GM19463 (cell line): ENCODE measurements around the gene SRSF7.
A peak's percentile ranks its signal among the peaks of the same experiment; 100 is the strongest.
"Not testable (repeated sequence)": the region's sequence is repeated elsewhere in the genome, so short reads cannot be mapped to it uniquely, and the experiment has no call there.

Source experiments
- ATAC-seq: cut with Tn5 transposase; IDR thresholded peaks from one replicate; pipeline ENCODE4 v1.9.1; 2021; ENCODE audit warnings: mild to moderate bottlenecking, moderate library complexity; ENCODE audit not compliant: unreplicated experiment

The SRSF7 gene

DNA sequence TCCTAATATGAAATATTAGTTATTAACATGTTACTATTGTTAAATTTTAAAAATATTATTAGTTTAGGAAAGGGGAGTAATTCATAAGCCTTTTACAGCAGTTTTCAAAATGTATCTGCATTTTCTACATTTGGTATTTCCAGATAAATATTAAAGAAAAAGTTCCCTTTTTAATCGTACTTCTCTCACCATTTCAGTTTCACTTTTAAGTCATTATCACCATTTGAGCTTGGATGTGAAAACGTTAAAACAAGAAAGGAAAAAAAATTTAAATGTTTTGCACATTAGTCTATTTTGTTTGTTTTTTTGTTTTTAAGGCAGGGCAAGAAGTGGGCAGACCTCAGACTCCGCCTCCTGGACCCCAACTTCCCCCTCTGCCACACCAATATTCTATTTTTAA lies 3.3 kb upstream of the SRSF7 start:
- ATAC-seq = no peak

DNA sequence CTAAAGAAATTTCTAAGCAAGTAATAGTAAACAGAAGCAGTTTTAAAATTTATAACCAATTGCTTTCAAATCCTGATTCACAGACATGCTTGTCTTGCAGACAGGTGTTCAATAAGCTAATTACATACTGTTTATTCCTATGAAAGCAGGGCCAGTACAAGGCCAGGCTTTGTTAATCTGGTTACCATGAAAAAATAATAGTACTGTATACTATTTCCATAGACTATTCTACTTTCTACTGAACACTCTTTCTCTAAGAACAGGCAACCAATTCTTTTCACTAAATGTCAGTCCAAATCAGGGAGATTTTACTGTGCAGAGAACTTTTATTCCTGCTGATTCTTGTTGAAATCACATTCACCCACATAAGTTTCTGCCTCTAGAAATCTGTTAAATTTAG lies 2.9 kb upstream of the SRSF7 start:
- no peak for ATAC-seq

DNA sequence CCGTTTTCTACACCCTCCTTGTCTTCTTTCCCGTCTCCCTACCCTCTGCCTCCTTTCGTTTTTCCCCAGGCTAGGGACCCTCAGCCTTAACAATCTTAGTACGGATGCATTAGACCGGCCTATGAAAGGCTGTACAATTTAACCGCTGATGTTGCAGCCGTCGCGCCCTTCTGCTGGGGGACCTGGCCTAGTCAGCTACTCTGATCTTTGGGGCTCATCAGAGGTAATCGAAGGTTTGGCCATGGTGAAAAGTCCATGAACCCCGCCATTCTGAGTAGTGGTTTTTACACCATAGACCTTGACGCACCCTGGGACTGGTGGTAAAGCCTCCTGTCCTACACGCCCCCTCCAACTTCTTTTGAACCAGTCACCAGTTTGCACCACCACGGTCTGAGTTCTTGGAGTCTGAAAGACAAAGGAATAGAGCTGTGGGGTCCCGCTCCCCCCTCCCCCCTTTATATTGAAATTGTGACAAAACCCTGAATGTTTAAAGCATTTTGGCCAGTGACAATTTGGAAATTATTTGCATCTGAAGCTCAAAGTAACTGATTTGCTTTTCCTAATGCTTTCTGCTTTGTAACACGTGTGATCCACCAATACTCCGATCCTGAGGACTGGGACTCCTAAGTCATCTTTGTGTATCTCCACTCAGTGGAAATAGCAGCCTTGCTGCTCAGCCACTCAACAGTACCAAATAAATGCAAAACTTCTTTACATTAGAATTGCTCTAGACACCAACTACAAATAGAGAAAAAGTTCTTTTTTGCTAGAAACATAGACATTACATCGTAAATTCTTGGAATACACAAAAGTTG lies 642 bp upstream of the SRSF7 start:
- no peak for ATAC-seq

DNA sequence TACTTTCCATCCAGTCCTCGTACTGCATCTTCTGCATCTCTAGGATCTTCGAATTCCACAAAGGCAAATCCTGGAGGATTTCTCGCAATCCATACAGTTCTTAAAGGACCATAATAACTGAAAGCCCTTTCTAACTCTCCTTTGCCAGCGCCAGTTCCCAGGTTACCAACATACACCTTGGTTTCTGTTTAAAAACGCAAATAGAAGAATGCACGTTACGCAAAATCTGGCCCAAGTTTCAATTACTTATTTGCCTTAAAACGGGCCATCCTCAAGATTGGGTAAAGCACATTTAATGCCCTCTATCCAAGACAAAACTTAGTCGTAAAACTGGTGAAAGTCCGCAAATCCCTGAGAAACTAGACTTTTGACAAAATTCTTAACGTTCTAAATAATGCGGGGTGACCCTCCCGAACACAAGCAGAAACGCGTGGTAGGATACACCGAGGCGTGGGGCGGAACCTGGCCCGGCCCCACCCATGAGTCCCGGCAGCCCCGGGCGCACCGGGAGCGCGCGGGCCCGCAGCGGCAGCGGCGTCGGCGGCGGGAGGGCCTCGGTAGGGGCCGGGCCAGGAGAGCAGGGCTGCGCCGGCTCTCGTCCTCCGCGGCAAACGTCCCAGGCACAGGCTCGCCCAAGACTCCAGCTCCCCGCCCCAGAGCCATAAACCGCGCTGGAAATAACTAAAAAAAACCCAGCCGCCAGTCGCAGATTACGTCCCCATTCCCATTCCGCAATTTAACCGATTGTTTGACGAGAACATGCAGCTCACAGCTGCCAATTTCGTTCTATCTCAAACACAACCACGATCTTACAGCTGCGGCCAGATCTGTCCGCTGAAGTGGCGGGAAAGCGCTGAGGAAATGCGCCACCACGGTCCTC lies 910 bp downstream of the SRSF7 start:
- ATAC-seq = peak; percentile 40

DNA sequence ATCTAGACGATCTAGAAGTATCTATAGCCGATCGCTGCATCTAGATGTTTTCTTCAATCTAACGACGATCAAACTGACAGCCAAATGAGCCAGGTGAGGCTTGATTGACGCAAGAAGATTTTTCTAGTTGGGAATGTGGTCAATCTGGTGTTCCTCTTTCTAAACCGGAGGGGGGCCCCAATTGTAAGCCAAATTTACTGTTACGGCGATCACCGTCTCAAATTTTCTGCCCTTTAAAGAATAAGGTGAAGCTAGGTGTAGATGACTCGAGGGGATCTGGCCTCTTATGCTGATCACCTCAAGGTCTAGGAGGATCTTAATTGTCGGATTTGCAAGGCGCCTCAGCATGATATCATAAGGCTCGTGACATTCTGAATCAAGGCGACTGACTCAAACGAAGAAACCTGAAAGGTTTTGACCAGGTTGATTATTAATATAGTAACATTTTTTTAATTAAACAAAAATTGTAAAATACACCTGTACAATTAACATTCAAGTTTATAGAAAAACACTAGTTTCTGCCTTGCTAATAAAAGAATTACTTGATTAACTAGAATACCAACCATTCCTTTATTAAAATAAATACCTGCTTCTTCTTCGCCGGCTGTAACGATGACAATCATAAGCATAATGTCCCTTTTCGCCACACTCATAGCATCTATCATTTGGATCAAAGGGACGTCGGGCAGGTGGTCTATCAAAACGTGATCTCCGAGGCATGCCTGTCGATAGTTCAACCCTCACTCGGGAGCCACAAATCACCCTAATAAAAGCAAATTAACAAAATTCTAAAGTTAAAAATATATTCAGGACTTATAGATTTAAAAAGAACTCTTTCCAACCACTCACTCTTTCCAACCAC lies 2.0 kb downstream of the SRSF7 start:
- no peak for ATAC-seq

DNA sequence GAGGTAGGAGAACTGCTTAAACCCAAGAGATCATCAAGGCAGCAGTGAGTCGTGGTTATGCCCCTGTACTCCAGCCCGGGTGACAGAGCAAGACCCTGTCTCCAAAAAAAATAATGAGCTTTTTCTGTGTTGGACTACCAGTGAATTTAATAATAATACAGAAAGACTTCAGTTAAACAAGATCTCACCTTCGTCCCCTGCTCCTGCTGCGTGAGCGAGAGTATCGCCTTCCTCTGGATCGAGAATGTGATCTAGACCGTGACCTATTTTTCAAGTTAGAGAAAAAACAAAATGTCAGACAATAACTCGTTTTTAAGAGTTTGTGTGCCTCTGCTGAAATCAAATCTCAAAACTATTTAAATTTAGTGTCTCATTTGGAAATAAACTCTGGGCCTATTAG lies 2.8 kb downstream of the SRSF7 start:
- no peak for ATAC-seq

DNA sequence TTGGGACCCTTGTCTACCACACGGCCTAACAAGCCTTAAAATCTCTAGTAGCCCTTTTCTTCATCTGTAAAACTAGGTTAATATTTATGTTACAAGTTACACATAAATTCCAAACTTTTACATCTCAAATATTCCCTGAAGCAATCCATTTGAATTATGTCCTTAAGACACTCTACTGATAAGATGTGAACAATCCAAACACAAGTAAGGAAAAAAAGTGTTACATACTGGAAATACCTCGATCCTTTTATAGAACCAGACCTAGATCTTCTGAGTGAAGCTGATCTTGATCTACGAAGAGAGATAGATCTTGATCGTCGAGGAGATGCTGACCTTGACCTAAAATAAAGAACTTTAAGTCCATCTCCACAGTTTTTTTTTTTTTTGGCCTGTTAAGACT lies 3.3 kb downstream of the SRSF7 start:
- ATAC-seq = no peak

DNA sequence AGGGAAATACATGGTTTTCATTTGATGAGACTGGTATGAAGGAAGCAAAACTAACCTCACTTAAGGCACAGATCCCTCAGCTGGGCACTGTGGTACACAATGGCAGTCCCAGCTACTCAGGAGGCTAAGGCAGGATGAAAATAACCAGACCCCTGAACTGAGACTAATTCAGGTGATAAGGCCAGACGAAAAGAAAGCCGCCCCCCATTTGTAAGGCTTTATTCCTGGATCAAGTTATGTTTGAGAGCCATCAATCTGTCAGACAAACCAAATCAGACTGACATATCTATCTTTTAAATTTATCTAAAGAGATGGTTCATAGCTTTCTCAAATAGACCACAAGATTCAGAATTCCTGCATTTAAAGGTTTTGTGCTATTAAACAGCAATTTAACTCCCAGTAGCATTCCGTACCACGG lies 4.1 kb downstream of the SRSF7 start:
- ATAC-seq = no peak

DNA sequence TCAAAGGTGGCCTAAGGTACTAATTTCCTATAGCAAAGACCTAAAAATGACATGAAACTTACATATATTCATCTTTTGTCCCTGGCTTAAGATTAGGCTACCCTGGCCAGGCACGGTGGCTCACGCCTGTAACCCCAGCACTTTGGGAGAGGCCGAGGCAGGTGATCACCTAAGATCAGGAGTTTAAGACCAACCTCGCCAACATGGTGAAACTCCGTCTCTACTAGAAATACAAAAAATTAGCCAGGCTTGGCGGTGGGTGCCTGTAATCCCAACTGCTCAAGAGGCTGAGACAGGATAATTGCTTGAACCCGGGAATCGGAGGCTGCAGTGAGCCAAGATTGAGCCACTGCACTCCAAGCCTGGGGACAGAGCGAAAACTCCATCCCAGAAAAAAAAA lies 5.9 kb downstream of the SRSF7 start:
- no peak for ATAC-seq

DNA sequence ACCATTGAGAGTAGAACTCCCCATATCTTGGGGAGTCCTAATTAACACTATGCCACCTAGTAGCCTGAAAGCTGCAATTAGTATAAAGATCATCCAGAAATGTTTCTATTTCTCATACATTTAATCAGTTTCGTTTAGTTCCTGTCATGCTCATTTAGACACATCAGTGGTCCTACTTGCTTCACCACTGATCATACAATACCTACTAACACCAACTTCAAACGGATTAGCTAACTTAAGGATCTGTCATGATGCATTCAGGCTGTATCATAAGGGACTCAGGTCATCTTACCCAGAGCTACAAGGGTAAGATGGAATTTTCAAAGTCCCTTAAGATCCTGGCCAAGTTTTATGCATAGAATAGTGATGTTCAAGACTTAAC lies 6.8 kb downstream of the SRSF7 start:
- no peak for ATAC-seq

DNA sequence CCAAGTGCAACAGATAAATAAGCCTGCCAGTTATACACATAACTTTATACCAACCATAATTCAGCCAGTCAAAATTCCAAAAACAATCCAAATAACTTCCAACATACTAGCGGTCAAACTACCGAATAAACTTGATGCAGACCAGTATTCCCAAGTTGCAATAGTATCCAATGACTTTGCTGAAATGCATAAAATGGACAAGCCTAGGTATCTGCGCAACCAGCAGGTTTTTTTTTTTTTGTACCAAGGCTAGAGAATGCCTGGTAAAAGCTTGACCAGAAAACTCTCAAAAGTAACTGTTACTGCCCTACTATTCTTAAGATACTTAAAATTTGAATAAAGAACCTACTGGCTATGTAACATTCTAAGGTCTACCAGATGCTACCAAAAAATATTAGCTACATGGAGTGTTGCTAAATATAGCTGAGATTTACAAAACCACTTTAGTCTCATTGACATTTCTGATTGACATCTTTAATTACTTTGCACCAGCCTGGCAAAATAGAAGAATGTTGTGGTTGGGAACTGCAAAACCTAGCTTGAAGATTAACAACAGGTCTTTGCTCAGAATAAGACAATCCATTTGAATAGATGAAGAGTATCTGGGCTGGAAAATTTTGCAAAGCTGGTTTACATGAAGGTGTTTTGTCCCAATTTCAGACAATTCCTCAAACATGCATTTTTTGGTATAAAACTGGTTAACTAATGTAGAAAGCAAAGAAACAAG lies 7.3 kb downstream of the SRSF7 start:
- ATAC-seq = no peak

DNA sequence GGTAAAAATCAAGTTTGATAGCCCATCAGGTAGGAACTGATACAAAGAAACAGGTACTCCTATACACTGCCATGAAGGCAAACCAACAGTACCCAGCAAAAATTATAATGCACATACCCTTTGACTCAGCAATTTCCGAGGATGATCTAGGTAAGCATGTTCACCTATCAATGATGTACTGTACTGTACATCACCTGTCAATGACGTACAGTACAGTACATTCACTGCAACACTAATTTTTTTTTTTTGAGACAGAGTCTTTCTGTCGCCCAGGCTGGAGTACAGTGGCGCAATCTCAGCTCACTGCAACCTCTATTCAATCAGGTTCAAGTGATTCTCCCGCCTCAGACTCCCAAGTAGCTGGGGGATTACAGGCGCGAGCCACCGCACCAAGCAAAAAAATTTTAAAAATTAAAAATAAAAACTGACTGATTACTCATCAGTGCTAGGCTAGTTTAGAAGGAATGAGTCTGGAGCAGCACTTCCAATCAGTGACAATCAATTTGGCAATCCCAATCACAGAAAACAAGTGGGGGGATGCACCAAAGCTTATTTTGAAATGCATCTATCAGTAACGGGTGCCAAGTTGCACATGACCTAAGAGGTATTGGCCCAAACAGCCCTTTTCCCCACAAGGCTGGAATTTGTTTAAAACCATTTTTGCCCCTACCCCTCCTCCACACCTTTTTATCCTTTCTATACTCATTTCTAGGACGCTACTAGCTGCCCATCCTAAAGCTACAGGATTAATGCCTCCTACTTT lies 8.2 kb downstream of the SRSF7 start:
- no peak for ATAC-seq

DNA sequence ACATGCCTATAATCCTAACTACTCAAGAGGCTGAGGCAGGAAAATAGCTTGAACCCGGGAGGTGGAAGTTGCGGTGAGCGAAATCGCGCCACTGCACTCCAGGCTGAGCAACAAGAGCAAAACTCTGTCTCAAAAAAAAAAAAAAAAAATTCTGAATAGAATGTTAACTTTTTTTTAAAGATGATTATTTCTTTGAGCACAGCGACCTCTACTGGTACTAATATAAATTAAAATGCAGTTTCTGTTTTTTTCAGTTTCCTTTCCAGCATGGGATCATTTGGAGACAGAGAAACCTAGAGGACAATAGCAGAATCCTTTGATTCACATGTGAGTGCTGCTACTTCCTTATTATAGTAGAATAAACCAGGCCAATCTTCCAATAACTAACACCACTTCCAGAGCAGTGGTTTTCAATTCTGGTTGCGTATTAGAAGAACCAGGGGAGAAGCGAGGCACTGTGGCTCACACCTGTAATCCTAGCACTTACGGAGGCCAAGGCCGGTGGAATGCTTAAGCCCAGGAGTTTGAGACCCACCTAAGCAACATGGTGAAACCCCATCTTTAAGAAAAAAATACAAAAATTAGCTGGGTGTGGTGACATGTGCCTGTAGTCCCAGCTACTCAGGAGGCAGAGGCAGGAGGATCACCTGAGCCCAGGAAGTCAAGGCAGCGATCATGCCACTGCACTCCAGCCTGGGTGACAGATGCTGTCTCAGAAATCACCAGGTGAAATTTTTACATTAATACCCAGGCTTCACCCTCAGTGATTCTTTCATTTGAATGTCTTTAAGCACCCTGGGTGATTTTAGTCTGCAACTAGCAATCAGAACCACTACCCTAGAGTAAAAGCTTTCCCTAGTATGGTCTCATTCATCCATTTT lies 10.1 kb downstream of the SRSF7 start:
- ATAC-seq = no peak

DNA sequence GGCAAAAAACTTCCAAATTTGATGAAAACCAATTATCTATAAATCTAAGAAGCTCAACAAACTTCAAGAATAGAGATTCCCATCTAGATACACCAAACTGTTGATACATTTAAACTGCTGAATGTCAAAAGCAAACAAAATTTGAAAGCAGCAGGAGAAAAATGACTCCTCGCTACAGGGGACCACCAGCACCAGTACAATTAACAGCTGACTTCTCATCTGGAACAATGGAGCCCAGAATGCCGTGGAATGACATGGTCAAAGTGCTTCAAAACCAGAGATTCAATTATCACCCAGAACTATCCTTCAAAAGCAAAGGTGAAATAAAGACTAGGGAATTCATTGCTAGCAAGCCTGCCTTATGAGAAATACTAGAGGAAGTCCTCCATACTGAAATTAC lies 11.6 kb downstream of the SRSF7 start:
- ATAC-seq = no peak

DNA sequence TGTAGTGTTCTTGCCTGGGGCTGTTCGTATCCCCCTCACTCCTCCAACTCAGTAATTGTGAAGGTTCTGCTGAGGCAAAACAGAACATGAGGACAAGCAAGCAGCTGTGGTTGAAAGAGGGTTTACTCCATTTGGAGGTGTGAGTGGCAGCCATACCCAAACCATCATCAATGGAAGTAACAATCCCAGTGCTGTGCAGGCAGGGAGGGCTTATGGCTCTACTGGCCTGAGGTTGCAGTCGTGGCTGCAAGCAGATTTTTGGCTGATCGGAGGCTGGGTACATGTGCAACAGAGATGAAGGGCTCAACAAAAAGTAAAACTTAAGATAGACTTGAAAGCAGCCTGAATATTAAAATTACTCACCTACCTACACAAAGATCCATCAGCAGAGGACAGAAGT lies 13.2 kb downstream of the SRSF7 start:
- no peak for ATAC-seq

DNA sequence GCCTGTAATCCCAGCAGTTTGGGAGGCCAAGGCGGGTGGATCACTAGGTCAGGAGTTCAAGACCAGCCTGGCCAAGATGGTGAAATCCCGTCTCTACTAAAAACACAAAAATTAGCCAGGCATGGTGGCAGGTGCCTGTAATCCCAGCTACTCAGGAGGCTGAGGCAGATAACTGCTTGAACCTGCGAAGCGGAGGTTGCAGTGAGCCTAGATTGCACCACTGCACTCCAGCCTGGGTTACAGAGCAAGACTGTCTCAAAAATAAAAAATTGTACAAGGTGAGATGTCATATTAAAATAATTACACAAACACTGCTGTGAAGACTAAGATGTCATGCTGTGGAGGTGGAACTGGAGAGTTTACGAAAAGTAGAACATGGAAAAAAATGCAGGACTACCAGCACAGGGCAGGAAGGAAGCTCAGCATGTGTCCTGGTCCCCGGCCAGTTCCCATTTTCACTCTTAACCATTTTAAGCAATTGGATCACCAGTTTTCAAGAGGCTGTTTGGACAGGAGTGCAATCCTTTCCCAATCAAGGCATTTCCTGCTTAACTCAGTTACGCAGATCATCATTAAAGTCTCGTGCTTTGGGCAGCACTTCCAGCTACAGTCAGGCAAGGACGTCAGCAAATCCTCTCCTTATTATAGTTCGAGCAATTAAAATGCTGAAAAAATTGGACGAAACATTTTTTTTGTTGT lies 14.0 kb downstream of the SRSF7 start:
- not testable (repeated sequence) for ATAC-seq

DNA sequence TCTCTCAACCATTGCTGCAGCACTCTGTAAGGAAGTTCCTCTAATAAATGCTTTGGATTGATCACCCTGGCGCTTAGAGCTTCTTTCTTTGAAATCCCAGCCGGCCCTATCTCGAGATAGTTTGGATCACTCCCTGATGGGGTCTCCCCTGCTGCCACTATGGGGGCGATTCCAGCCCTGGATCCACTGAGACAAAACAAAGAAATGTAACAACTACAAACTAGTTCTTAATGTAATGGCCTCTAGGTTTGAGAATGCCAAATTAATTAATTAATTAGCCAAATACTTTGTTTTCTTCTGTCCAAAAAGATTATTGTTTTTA lies 15.2 kb downstream of the SRSF7 start:
- ATAC-seq = no peak

DNA sequence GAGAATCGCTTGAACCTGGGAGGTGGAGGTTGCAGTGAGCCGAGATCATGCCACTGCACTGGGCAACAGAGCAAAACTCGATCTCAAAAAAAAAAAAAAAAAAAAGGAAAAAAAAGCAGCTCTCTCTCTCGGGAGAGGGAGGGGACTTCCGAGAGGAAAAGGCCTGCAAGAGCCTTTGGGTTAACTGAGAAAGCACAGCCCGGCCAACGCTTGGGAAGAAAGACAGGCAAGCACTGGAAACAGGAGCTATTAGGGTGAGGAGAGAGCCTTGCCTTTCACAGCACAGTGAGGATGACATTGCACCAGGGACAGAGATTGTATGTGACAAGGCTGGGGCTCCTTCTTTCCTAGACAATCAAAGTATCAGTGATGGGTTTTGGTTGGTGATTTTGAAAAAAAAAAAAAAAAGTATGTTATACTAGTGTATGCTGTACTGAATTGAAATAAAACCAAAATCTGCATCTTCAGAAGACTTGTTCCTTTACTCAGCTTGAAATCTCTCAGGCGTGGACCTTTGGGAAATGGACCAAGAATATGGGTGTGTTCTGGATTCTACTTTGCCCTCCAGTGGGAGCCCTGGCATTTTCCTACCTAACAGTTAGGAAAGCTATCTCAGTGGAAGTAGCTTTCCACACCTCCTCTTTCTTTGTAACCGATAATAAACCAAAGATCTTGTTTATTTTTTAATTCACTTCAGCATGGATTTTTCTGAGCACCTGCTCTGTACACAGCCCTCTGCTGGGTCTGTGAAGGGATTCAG lies 16.7 kb downstream of the SRSF7 start:
- ATAC-seq = no peak
